ENCODE results near the gene CAPNS1. TPM values are rescaled to one million over a fixed set of nuclear protein-coding genes. Genes with fewer than 3 reads are reported as not detected.

Gene CAPNS1
- total RNA-seq, 3 donors from 2014 or later: 501 to 878 (median 756) TPM

DNA sequence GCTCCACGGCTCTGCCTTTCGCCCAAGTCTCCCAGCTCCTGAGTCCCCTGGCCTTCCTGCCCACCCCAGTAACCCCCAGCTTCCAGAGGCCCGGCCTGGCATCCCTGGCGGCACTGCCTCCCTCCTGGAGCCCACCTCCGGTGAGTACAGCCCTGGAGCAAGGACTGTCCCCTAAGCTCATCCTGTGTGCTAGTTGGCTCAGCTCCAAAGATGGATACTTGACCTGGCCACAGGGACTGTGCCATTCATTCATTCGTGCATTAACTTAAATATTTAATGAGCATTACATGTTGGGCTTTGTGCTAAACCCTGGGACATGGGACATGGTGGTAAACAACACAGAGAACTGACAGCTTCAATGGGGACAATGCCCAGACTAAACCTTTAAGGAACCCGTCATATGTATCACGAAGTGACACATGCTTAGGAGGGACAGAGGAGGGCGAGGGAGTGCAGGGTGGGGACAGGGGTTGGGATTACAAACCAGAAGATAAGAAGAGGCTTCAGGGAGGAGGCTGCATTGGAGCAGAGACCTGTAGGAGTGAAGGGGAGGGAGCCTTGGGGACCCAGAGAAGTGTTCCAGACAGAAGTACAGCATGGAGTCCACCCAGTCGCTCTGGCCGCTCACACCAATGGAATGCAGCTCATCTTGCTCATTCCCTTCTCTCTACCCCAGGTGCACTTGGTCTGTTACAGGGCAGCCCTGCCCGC, 35.9 kb upstream of the CAPNS1 start:
- intact Hi-C loops (cut with DNase I, micrococcal nuclease): no loop called here
- ATAC-seq (no peak), DNase-seq (no peak)
- TF ChIP-seq CTCF (IDR thresholded peaks at IDR 0.05): no peak
- no peaks in the 10 kb centered on the region for H3K36me3 ChIP-seq (ENCODE audit: low read depth)
- H3K4me1 ChIP-seq (ENCODE audit: low read depth): no peaks in the 10 kb centered on the region
- no peak overlapping the region for H3K4me3 ChIP-seq
- no peaks in the 10 kb centered on the region for H3K9me3 ChIP-seq

DNA sequence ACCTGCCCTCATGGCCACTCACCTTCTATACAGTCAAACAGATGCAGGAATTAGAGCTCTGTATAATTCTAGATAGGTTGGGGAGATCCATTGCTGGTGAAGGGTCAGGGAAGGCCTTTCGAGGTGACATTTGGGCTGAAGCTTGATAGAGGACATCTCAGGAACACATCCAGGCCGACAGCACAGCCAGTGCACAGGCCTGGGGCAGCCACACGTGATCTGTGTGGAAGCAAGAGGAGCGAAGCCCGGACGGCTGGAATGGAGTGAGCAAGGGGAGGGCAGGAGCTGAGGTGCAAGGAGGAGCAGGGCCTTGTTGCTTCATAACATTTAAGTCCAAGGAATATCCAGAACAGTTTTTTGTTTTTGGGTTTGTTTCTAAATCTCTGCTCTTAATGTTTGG, 33.4 kb upstream of the CAPNS1 start:
- intact Hi-C loops (cut with DNase I, micrococcal nuclease): no loop called here
- Histone ChIP-seq H3K4me1 (ENCODE audit: low read depth) (no peaks in the 10 kb centered on the region), H3K4me3 (no peak overlapping the region), H3K36me3 (ENCODE audit: low read depth) (no peaks in the 10 kb centered on the region), H3K9me3 (no peaks in the 10 kb centered on the region)
- DNase-seq (no peak), ATAC-seq (no peak)
- no peak for TF ChIP-seq CTCF (IDR thresholded peaks at IDR 0.05)

GRCh38 chr19:36106991-36107390, 32.9 kb upstream of the CAPNS1 start:
- TF ChIP-seq CTCF (IDR thresholded peaks at IDR 0.05): no peak
- ATAC-seq (no peak), DNase-seq (no peak)
- no peak overlapping the region for H3K4me3 ChIP-seq
- intact Hi-C loops (cut with DNase I, micrococcal nuclease): no loop called here
- H3K36me3 ChIP-seq (ENCODE audit: low read depth): no peaks in the 10 kb centered on the region
- H3K4me1 ChIP-seq (ENCODE audit: low read depth): no peaks in the 10 kb centered on the region
- no peaks in the 10 kb centered on the region for H3K9me3 ChIP-seq

GRCh38 chr19:36108684-36109083, 31.2 kb upstream of the CAPNS1 start:
- ATAC-seq (no peak), DNase-seq (no peak)
- peaks cover 2% of the 10 kb centered on the region for H3K4me1 ChIP-seq (ENCODE audit: low read depth)
- no peaks in the 10 kb centered on the region for H3K9me3 ChIP-seq
- no peak for TF ChIP-seq CTCF (IDR thresholded peaks at IDR 0.05)
- no peak overlapping the region for H3K4me3 ChIP-seq
- intact Hi-C loops (cut with DNase I, micrococcal nuclease): no loop called here
- no peaks in the 10 kb centered on the region for H3K36me3 ChIP-seq (ENCODE audit: low read depth)

- ATAC-seq: no peak
- Histone ChIP-seq H3K9me3 (no peaks in the 10 kb centered on the region), H3K4me1 (ENCODE audit: low read depth) (peaks cover 7% of the 10 kb centered on the region), H3K4me3 (no peak within 1 kb of the TSS), H3K36me3 (ENCODE audit: low read depth) (peaks cover 4% of the 10 kb centered on the region)
- no peak for DNase-seq
- no peak for TF ChIP-seq CTCF (IDR thresholded peaks at IDR 0.05)
- intact Hi-C loops (cut with DNase I, micrococcal nuclease): no loop called here
Measured at GRCh38 chr19:36110487-36111199, 29.2 kb upstream of the CAPNS1 start, which contains the start of gene OVOL3. Gene OVOL3, plus strand, starts transcription at chr19:36111143. Its CDS starts 60 bp downstream, at chr19:36111203.
